ENCODE measurements around the gene RAD51B. TPM values are rescaled to one million over a fixed set of nuclear protein-coding genes. Genes with fewer than 3 reads are reported as not detected.

Gene RAD51B
- total RNA-seq, 1 experiment from 2014 or later, result 14.2 TPM

- Mint-ChIP-seq H3K36me3 (no peaks in the 10 kb centered on the region), H3K4me3 (no peak overlapping the region), H3K27me3 (ENCODE audit: low read depth) (peaks cover 4% of the 10 kb centered on the region; the same call in 1 of the 2 replicates), H3K9me3 (peaks cover 9% of the 10 kb centered on the region), H3K27ac (no peak overlapping the region), H3K4me1 (peaks cover 4% of the 10 kb centered on the region; the same call in 1 of the 2 replicates)
- DNase-seq (ENCODE audit: low spot score) (no peak), ATAC-seq (peak; percentile 81)
- TF ChIP-seq ZNF396 (CRISPR knock-in tag; IDR thresholded peaks at IDR 0.05; ENCODE audit: borderline replicate concordance) (no peak), ZBTB21 (CRISPR knock-in tag; IDR thresholded peaks at IDR 0.05; ENCODE audit: borderline replicate concordance) (no peak), MXD4 (CRISPR knock-in tag; IDR thresholded peaks at IDR 0.05; ENCODE audit: borderline replicate concordance) (no peak), ZNF219 (CRISPR knock-in tag; IDR thresholded peaks at IDR 0.05; ENCODE audit: borderline replicate concordance) (no peak), RELA (CRISPR knock-in tag; IDR thresholded peaks at IDR 0.05; ENCODE audit: borderline replicate concordance) (no peak), AFF4 (CRISPR knock-in tag; IDR thresholded peaks at IDR 0.05; ENCODE audit: borderline replicate concordance) (no peak), ZSCAN18 (CRISPR knock-in tag; IDR thresholded peaks at IDR 0.05) (no peak), ZNF512 (CRISPR knock-in tag; IDR thresholded peaks at IDR 0.05; ENCODE audit: borderline replicate concordance) (no peak), CREM (CRISPR knock-in tag; IDR thresholded peaks at IDR 0.05) (no peak), HMGA2 (CRISPR knock-in tag; IDR thresholded peaks at IDR 0.05) (no peak), KAT7 (CRISPR knock-in tag; IDR thresholded peaks at IDR 0.05; ENCODE audit: borderline replicate concordance) (no peak), ZNF281 (CRISPR knock-in tag; IDR thresholded peaks at IDR 0.05) (no peak), ZNF416 (CRISPR knock-in tag; IDR thresholded peaks at IDR 0.05) (no peak), PRRX2 (CRISPR knock-in tag; IDR thresholded peaks at IDR 0.05) (no peak), GRHL2 (CRISPR knock-in tag; IDR thresholded peaks at IDR 0.05; ENCODE audit: insufficient replicate concordance, severe bottlenecking) (no peak), FOXP1 (CRISPR knock-in tag; IDR thresholded peaks at IDR 0.05; ENCODE audit: borderline replicate concordance) (no peak), MYBL2 (CRISPR knock-in tag; IDR thresholded peaks at IDR 0.05) (no peak), ESRRA (CRISPR knock-in tag; IDR thresholded peaks at IDR 0.05; ENCODE audit: borderline replicate concordance) (no peak)
- ChIA-PET POLR2A (interaction anchor here (0.5 to 0.6 kb wide), 2 partner anchors 11 to 413 kb away, joined by 3 read pairs; no protein-coding TSS in a partner anchor), CTCF (interaction anchor here (0.7 to 2.5 kb wide), 6 partner anchors 13 to 98 kb away, joined by 3 to 12 read pairs (median 4); no protein-coding TSS in a partner anchor)
Observed at GRCh38 chr14:68718023-68718990, 898.7 kb downstream of the RAD51B start.
